Activated naive CD8-positive, alpha-beta T cell treated with anti-CD3 and anti-CD28 coated beads for 36 hours (primary cell): ENCODE measurements around the gene DHFR2. TPM values are rescaled to one million over a fixed set of nuclear protein-coding genes. Genes with fewer than 3 reads are reported as not detected.

Experiments used
- DNase-seq: peaks from one replicate; pipeline ENCODE4 v3.0.0; 2021
- H3K27ac Mint-ChIP-seq: one replicate; pipeline ENCODE4 v1.8.0; 2022; ENCODE audit warnings: mild to moderate bottlenecking, moderate library complexity, mixed read lengths
- H3K27me3 Mint-ChIP-seq: one replicate; pipeline ENCODE4 v1.8.0; 2022; ENCODE audit warnings: mild to moderate bottlenecking, mixed read lengths
- H3K36me3 Mint-ChIP-seq: one replicate; pipeline ENCODE4 v1.8.0; 2021; ENCODE audit warnings: mild to moderate bottlenecking, mixed read lengths
- H3K4me1 Mint-ChIP-seq: one replicate; pipeline ENCODE4 v1.8.0; 2021; ENCODE audit warnings: mixed read lengths
- H3K4me3 Mint-ChIP-seq: one replicate; pipeline ENCODE4 v1.8.0; 2022; ENCODE audit warnings: mild to moderate bottlenecking, moderate library complexity, mixed read lengths
- H3K9me3 Mint-ChIP-seq: one replicate; pipeline ENCODE4 v1.8.0; 2022; ENCODE audit warnings: mixed read lengths
- total RNA-seq, 2 experiments: library from RNA; stranded (reverse); gene quantifications; one replicate each; pipeline ENCODE4 v1.2.3, GENCODE V29; 2021

The DHFR2 gene
- total RNA-seq, 2 experiments from 2014 or later = 6.6 to 7.1 TPM

DNA sequence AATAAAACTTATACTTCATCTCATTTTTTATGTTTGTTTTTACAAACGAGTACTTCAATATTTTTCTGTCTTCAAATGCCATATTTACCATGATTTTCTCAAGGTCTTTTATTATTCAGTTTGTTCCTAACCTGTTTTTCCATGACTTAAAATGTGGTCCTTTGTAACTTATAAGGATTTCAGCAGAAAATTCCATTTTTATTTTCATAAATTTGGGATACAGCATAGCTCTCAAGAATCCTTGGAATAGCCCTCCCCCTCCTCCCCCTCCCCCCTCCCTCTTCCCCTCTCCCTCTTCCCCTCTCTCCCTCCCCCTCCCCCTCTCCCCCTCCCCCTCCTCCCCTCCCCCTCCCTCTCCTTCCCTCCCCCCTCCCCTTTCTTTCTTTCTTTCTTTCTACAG is 19.4 kb downstream of the DHFR2 start:
- no peak overlapping the region for H3K4me3 Mint-ChIP-seq
- peaks cover 15% of the 10 kb centered on the region for H3K36me3 Mint-ChIP-seq
- H3K27ac Mint-ChIP-seq = no peak overlapping the region
- no peaks in the 10 kb centered on the region for H3K9me3 Mint-ChIP-seq
- DNase-seq = no peak
- peaks cover 5% of the 10 kb centered on the region for H3K4me1 Mint-ChIP-seq
- no peaks in the 10 kb centered on the region for H3K27me3 Mint-ChIP-seq

DNA sequence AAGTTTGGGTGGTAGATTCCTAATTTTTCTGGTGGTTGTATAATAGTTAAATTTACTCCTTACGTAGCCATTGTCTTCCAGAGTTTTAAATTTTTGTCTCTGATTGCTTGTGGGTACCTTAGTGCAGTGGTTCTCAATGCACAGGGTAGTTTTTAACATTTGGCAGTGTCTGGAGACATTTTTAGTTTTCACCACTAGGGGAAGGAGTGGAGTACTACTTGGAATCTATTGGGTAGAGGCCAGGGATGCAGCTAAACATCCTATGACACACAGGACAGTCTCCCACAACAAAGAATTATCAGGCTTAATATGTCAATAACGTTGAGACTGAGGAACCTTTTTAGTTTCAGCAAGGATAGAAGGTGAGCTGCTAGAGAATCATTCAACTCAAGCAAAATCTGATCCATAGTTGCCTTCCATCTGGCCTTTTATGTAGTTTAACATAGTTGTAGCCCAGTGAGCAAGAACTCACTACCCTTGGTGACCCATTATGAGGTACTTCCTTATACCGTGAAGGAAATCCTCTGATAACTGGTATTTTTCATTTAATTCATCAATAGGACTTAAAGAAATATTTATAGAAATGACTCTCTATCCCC is 25.7 kb downstream of the DHFR2 start:
- Mint-ChIP-seq H3K9me3 (no peaks in the 10 kb centered on the region), H3K27me3 (no peaks in the 10 kb centered on the region), H3K36me3 (peaks cover under 1% of the 10 kb centered on the region), H3K4me3 (no peak overlapping the region), H3K27ac (no peak overlapping the region), H3K4me1 (no peaks in the 10 kb centered on the region)
- no peak for DNase-seq

DNA sequence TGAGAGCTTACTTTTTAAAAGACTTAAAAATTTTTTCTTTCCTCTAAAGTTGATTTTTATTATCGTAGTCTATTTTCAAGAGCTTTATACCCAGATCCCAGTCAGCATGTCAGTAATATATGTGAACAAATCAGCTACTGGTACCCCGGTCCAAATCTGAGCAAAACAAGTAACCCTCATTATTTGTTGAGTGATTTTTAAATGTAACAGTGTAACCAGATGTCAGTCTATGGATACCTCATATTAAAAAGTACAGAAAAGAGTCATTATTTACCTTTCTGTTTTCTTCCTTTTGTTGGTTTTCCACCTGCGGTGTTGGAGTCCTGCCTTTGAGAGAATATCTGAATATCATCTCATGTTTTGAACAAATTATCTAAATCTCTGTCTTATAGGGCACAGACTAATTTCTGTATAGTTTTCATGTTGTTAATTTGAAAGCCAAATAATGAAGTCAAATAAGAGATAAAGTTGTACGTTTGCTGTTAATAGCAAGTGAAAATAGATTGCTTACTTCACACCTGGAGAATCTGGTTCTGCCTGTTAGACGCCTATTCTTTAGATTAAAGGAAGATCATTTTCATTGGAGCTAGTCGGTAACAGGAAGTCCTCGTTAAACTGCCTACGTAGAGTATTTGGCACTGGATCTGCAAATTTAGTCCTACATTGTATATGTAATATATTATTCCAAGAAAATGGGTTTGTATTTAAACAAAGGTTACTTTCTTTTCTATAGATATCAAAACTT is 34.5 kb downstream of the DHFR2 start, which contains the start of gene STX19:
Gene STX19 (minus strand): TSS at position 505 of the 745 bp plus-strand sequence. CDS start 13,328 bp downstream, outside the sequence.
- no peak within 1 kb of the TSS for H3K4me3 Mint-ChIP-seq
- H3K9me3 Mint-ChIP-seq = no peaks in the 10 kb centered on the region
- H3K36me3 Mint-ChIP-seq = peaks cover 4% of the 10 kb centered on the region
- no peak for DNase-seq
- no peaks in the 10 kb centered on the region for H3K4me1 Mint-ChIP-seq
- no peak within 1 kb of the TSS for H3K27ac Mint-ChIP-seq
- no peaks in the 10 kb centered on the region for H3K27me3 Mint-ChIP-seq

DNA sequence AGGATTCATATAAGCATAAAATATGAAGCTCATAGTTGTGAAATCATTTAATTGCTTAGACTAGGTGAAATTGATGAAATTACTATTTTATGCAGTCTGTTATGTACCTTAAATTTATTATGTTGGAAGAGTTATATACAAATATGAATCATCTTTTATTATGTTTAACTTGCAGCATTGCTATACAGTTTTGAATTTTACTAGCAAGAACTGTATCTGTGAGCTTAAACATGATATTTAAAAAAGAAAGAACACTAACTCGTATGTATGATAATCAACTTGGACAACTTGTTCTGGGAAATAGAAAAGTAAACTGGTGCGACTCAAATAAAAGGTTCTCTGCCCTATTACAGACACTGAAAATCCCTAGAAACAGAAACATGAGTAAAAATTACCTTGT is 36.1 kb downstream of the DHFR2 start:
- H3K36me3 Mint-ChIP-seq = no peaks in the 10 kb centered on the region
- no peaks in the 10 kb centered on the region for H3K9me3 Mint-ChIP-seq
- no peaks in the 10 kb centered on the region for H3K27me3 Mint-ChIP-seq
- DNase-seq = no peak
- no peak overlapping the region for H3K4me3 Mint-ChIP-seq
- H3K27ac Mint-ChIP-seq = no peak overlapping the region
- no peaks in the 10 kb centered on the region for H3K4me1 Mint-ChIP-seq

DNA sequence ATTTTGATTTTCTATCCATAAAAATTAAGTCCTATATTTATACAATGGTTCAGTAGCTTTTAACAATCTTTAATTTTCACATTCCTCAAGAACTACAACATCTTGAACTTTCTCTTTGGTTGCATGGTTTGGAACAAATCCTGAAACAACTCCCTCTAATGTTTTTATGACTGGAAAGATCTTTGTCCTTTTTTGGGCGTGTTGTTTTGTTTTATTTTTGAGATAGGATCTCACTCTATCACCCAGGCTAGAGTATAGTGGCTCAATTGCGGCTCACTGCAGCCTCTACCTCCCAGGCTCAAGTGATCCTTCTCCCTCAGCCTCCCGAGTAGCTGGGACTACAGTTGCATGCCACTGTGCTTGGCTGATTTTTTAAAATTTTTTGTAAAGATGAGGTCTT is 38.3 kb downstream of the DHFR2 start:
- Mint-ChIP-seq H3K27ac (no peak overlapping the region), H3K27me3 (no peaks in the 10 kb centered on the region), H3K9me3 (no peaks in the 10 kb centered on the region), H3K36me3 (no peaks in the 10 kb centered on the region), H3K4me3 (no peak overlapping the region), H3K4me1 (no peaks in the 10 kb centered on the region)
- no peak for DNase-seq

DNA sequence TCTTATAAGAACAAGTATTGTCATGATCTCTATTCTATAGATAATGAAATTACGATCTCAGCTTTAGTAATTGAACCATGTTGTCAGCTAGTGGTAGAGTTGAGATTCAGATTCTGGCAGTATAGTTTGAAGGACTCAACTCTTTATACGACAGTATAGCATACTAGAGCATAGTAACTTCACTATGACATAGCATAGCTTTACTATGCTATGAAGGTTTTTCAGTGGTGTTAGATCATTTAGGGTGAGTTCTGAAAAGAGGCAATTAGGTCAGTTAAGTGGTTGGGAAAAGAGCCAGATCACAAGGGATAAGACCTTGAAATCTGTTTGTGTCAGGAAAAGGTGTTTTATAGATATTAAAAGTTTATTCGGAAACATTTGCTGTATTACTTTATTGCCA is 42.4 kb downstream of the DHFR2 start:
- H3K36me3 Mint-ChIP-seq = no peaks in the 10 kb centered on the region
- no peak overlapping the region for H3K4me3 Mint-ChIP-seq
- H3K27ac Mint-ChIP-seq = no peak overlapping the region
- no peaks in the 10 kb centered on the region for H3K9me3 Mint-ChIP-seq
- H3K4me1 Mint-ChIP-seq = no peaks in the 10 kb centered on the region
- no peak for DNase-seq
- H3K27me3 Mint-ChIP-seq = no peaks in the 10 kb centered on the region

DNA sequence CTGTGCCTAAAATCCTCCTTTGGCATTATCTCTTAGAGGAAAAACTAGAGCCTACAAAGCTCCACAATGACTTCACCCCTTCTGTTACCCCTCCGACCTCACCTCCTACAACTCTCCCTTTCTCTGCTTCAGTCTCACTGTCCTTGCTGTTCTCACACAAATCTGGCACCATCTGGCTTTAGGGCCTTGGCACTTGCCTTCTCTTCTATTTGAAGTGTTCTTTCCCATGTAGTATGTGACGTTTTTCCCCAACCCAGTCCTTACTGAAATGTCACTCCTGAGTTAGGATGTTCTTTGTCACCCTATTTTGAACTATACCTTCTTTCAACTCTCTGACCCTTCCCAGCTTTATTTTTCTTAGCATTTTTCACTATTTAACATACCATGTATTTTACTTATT is 43.1 kb downstream of the DHFR2 start:
- H3K27me3 Mint-ChIP-seq = no peaks in the 10 kb centered on the region
- peaks cover 5% of the 10 kb centered on the region for H3K36me3 Mint-ChIP-seq
- no peaks in the 10 kb centered on the region for H3K9me3 Mint-ChIP-seq
- peaks cover 6% of the 10 kb centered on the region for H3K4me1 Mint-ChIP-seq
- no peak overlapping the region for H3K4me3 Mint-ChIP-seq
- H3K27ac Mint-ChIP-seq = no peak overlapping the region
- DNase-seq = no peak

DNA sequence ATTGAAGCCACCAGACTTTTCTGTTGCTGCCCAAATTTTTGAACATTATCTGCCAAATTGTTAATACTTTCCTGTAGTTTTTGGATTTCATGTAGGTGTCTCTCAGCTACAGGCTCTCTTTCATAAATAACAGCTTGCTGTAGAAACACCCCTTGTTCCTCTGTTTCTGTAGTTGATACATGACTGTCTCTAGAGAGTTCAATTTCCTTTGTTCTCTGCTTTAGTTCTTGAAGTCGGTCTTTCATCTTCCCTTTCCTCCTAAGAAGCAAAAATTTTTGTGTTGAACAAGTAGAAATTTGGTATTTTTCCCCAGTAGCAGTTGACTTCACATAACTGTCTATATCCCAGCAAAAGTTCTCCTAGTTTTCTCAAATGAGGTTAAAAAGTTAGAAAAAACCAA is 47.7 kb downstream of the DHFR2 start:
- Mint-ChIP-seq H3K27ac (peak overlapping the region; percentile 52), H3K9me3 (no peaks in the 10 kb centered on the region), H3K4me1 (peaks cover 25% of the 10 kb centered on the region), H3K4me3 (no peak overlapping the region), H3K36me3 (peaks cover 15% of the 10 kb centered on the region), H3K27me3 (no peaks in the 10 kb centered on the region)
- DNase-seq = no peak

DNA sequence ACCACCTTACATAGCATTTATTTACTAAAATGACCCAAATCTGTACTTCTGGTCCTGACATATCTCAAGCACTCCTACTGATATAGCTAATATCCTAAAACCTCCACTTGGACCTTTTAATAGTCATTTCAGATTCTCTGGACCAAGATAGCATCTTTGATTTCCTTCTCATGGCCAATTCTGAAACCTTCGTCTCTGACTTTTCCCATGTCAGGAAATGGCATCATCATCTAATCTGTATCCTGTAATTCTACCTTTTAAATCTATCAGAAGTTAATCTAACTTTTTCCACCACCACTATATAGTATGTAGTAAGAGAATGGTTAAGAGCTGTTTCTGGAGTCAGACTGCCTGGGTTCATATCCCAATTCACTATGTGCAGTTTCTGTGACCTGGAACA is 50.5 kb downstream of the DHFR2 start:
- Mint-ChIP-seq H3K4me1 (peaks cover 37% of the 10 kb centered on the region), H3K4me3 (peak overlapping the region; percentile 32)

DNA sequence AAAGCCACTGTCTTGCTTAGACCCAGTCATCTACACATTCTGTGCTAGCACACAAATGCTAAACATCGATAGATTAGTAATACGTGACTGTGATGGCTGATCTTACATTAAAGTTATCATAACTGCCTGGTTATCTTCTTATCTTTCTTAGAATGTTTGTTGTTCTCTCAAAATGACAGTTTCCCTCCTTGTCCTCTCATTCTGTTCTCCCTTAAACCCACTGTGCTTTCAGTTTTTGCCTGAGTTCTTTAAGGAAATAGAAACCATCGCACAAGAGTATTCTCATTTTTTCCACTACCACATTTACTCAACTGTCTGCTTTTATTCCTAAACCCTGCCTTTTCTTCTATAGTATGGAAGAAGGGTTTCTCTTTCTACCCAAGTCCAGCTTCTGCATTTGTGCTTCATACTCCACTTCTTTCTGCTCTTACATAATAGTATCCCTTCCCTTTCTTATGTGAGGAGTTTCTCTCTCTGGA is 51.4 kb downstream of the DHFR2 start:
- peak overlapping the region; percentile 82 for H3K27ac Mint-ChIP-seq
- no peaks in the 10 kb centered on the region for H3K9me3 Mint-ChIP-seq
- H3K27me3 Mint-ChIP-seq = no peaks in the 10 kb centered on the region
- peak overlapping the region; percentile 37 for H3K4me3 Mint-ChIP-seq
- peaks cover 15% of the 10 kb centered on the region for H3K36me3 Mint-ChIP-seq
- no peak for DNase-seq
- H3K4me1 Mint-ChIP-seq = peaks cover 37% of the 10 kb centered on the region

More for the DNA sequence above, 50.5 kb downstream of the DHFR2 start:
- no peak for DNase-seq
- Mint-ChIP-seq H3K9me3 (no peaks in the 10 kb centered on the region), H3K36me3 (peaks cover 15% of the 10 kb centered on the region), H3K27ac (peak overlapping the region; percentile 82), H3K27me3 (no peaks in the 10 kb centered on the region)

DNA sequence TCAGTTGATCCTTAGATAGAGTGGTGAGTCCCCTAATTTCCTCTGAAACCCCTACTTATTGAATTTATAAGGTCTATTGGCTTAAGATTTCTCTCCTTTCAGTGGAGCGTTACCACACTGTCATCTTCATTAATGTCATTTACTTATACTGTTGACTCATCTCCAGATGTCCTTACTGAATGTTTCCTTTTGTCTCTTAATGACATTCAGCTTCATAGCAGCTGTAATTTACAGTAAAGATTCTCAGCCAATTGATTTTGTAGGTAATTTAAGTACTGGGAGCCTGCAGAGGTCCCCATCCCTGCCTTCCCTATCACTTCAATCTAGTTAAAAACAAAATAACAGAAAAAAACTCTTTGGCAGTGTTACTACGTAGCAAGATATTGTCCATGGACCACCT is 53.1 kb downstream of the DHFR2 start:
- no peak for DNase-seq
- H3K27ac Mint-ChIP-seq = no peak overlapping the region
- H3K9me3 Mint-ChIP-seq = no peaks in the 10 kb centered on the region
- H3K4me1 Mint-ChIP-seq = peaks cover 30% of the 10 kb centered on the region
- H3K4me3 Mint-ChIP-seq = no peak overlapping the region
- H3K36me3 Mint-ChIP-seq = peaks cover 10% of the 10 kb centered on the region
- H3K27me3 Mint-ChIP-seq = no peaks in the 10 kb centered on the region

DNA sequence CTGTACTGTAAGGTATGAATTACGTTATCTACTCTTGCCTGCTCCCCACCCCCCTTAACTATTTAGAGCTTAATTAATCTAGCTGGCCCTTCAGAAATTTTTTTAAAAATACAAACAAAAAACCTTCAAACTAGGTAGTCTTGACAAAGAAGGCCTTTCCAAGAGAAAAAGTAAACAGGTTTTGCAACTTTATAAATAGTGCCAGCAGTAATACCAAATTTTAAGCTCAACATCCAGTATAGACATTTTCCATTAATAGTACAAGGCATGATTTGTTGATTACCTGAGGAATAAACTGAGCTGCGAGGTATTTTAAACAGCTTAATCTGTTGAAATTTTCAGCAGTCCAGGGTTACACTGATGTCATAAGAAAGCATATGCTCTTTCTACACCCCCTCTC is 54.5 kb downstream of the DHFR2 start:
- no peaks in the 10 kb centered on the region for H3K9me3 Mint-ChIP-seq
- no peak overlapping the region for H3K27ac Mint-ChIP-seq
- no peak overlapping the region for H3K4me3 Mint-ChIP-seq
- H3K4me1 Mint-ChIP-seq = peaks cover 32% of the 10 kb centered on the region
- no peaks in the 10 kb centered on the region for H3K27me3 Mint-ChIP-seq
- DNase-seq = no peak
- peaks cover 9% of the 10 kb centered on the region for H3K36me3 Mint-ChIP-seq

Other genes with a start within 250 kb of the DHFR2 start
- gene PROS1, start 89.0 kb downstream of the DHFR2 start, total RNA-seq = under 1 TPM; 0.32 to 0.43 TPM
- 10 to 100 TPM; 10.5 to 10.7 TPM for gene ARL13B, start 82.8 kb downstream of the DHFR2 start, total RNA-seq
- gene STX19, start 34.3 kb downstream of the DHFR2 start, total RNA-seq = not detected
- 10 to 100 TPM; 13.2 to 13.5 TPM for gene NSUN3, start 145 bp upstream of the DHFR2 start, total RNA-seq